HepG2 (cell line): ENCODE results near the gene KCNMB2. TPM values are rescaled to one million over a fixed set of nuclear protein-coding genes. Genes with fewer than 3 reads are reported as not detected.

Experiments used
- ATAC-seq: fragments of 200-7000 bp; cut with Tn5 transposase; 3 replicates; pipeline ENCODE4 v1.9.1; 2020; ENCODE audit warnings: mild to moderate bottlenecking, moderate library complexity
- BruUV-seq: library from RNA; stranded (reverse); fragments of 400-500 nt; replicated peaks from 2 replicates; lab custom pipeline; 2021; lab: Mats Ljungman, UMichigan
- CTCF ChIA-PET: fragments of 300-600 bp; formaldehyde crosslinking; extraction: SDS; loops from one replicate; lab custom pipeline; 2021; ENCODE audit warnings: low total read pairs, inconsistent platforms, low intra/inter-chr PET ratio; lab: Yijun Ruan, JAX
- POLR2A ChIA-PET: fragments of 350-600 bp; sonication (Branson Sonifier 250); formaldehyde crosslinking; loops from one replicate; lab custom pipeline; 2020; ENCODE audit warnings: antibody characterized with exemption, inconsistent platforms; lab: Yijun Ruan, JAX
- DNase-seq: peaks from one replicate; pipeline ENCODE4 v3.0.0-alpha.2; 2015; ENCODE audit warnings: low spot score
- FAIRE-seq: peaks from 3 replicates; lab custom pipeline; 2011; peaks lifted over from hg19 to GRCh38; lab: Jason Lieb, UNC
- H2AFZ ChIP-seq: one replicate; pipeline ENCODE4 v1.6.1; 2011; ENCODE audit warnings: low read length, inconsistent platforms
- H3K27ac ChIP-seq: fragments of 300-600 bp; 3 replicates; pipeline ENCODE4 v1.8.0; 2011; ENCODE audit warnings: mixed run types, mild to moderate bottlenecking, mixed read lengths, low read length, inconsistent platforms; ENCODE audit not compliant: insufficient read depth; ENCODE audit errors: extremely low read length
- H3K27me3 ChIP-seq, 2 experiments: fragments of 200-600 bp in 1 of 2; 2 replicates in 1 of 2; 3 replicates in 1 of 2; pipeline versions ENCODE4 v1.6.0 to v1.8.0; 2011; ENCODE audit warnings: low read length in 2 of 2, mild to moderate bottlenecking in 2 of 2, moderate library complexity in 2 of 2, inconsistent platforms in 1 of 2; ENCODE audit not compliant: insufficient read depth in 2 of 2, control insufficient read depth in 1 of 2
- H3K36me3 ChIP-seq, 2 experiments: fragments of 200-600 bp in 1 of 2; replicated peaks in 1 of 2; 2 replicates in 1 of 2; 3 replicates in 1 of 2; pipeline versions ENCODE4 v1.5.1 to v1.8.0; 2011; ENCODE audit warnings: low read length in 2 of 2, inconsistent platforms in 1 of 2; ENCODE audit not compliant: insufficient read depth in 2 of 2, control insufficient read depth in 1 of 2
- H3K4me1 ChIP-seq: 2 replicates; pipeline ENCODE4 v1.5.1; 2012; ENCODE audit warnings: low read length, inconsistent platforms; ENCODE audit not compliant: insufficient read depth
- H3K4me2 ChIP-seq: 2 replicates; pipeline ENCODE4 v1.6.0; 2011; ENCODE audit warnings: low read depth, low read length, inconsistent platforms
- H3K4me3 ChIP-seq, 3 experiments: fragments of 200-600 bp in 1 of 3; sonication (generic), shearing (Covaris generic) in 1 of 3; replicated peaks in 1 of 3; 2 replicates each; pipeline ENCODE4 v1.5.1; 2011 to 2016; ENCODE audit warnings: low read length in 3 of 3, inconsistent platforms in 2 of 3, low read depth in 2 of 3, mild to moderate bottlenecking in 2 of 3, control low read depth in 1 of 3, mixed read lengths in 1 of 3; ENCODE audit not compliant: insufficient read depth in 1 of 3
- H3K79me2 ChIP-seq: one replicate; pipeline ENCODE4 v1.6.1; 2011; ENCODE audit warnings: low read length, inconsistent platforms; ENCODE audit not compliant: insufficient read depth
- H3K9ac ChIP-seq: 2 replicates; pipeline ENCODE4 v1.6.0; 2011; ENCODE audit warnings: mild to moderate bottlenecking, low read depth, low read length, inconsistent platforms; ENCODE audit not compliant: insufficient read depth
- H3K9me3 ChIP-seq: 2 replicates; pipeline ENCODE4 v1.5.1; 2012; ENCODE audit warnings: mild to moderate bottlenecking, low read length
- H4K20me1 ChIP-seq: 2 replicates; pipeline ENCODE4 v1.6.0; 2011; ENCODE audit warnings: inconsistent platforms, mild to moderate bottlenecking, low read length, moderate library complexity; ENCODE audit not compliant: insufficient read depth
- AHR ChIP-seq: IDR thresholded peaks from 2 replicates; pipeline ENCODE4 v1.6.1; 2018; ENCODE audit warnings: missing genetic modification reagents, missing compliant biosample characterization
- CBX5 ChIP-seq: sonication (generic); formaldehyde crosslinking; IDR thresholded peaks from 2 replicates; pipeline ENCODE4 v1.4.0; 2020; ENCODE audit warnings: missing genetic modification reagents, borderline replicate concordance
- HNF1A ChIP-seq, 2 experiments: sonication (generic) in 1 of 2; formaldehyde crosslinking in 1 of 2; IDR thresholded peaks; 2 replicates each; pipeline versions ENCODE4 v1.4.0 to v1.6.1; 2016 to 2020; ENCODE audit warnings: borderline replicate concordance in 1 of 2, low read depth in 1 of 2, mild to moderate bottlenecking in 1 of 2, missing genetic modification reagents in 1 of 2
- MTF2 ChIP-seq: sonication (generic); formaldehyde crosslinking; IDR thresholded peaks from 2 replicates; pipeline ENCODE4 v1.5.0; 2020; ENCODE audit warnings: missing genetic modification reagents, borderline replicate concordance
- WGBS: methylation state at CpG from one replicate; pipeline ENCODE4 v1.1.6; 2017; ENCODE audit warnings: low lambda C conversion rate; 5-methylcytosine and 5-hydroxymethylcytosine counted together
- in situ Hi-C: cut with HindIII; loops from 2 replicates; pipeline ENCODE4 v1.10.0; 2017; ENCODE audit warnings: low pct_unique_long_range_greater_than_20kb; ENCODE audit not compliant: extremely low pct_ligation_motif_present
- intact Hi-C: fragments of 100-400 bp; cut with micrococcal nuclease; formaldehyde crosslinking; loops from one replicate; pipeline ENCODE4 v1.10.0; 2022; ENCODE audit not compliant: unreplicated experiment
- polyA plus RNA-seq, 8 experiments: library from polyadenylated mRNA; depleted of rRNA in 3 of 8; stranded (reverse) in 7 of 8; unstranded in 1 of 8; fragments of >200 nt; fragmentation: Illumina TruSeq in 4 of 8; extraction: Trizol in 4 of 8; gene quantifications; 2 replicates each; pipeline versions ENCODE4 v1.2.1 to v1.2.3, GENCODE V29; 2011 to 2016; ENCODE audit warnings: low read depth in 4 of 8, missing spikeins in 1 of 8, mixed read lengths in 1 of 8; ENCODE audit not compliant: insufficient read depth in 1 of 8
- total RNA-seq, 5 experiments: library from RNA; depleted of rRNA; stranded (reverse); fragments of >200 nt; fragmentation: Illumina TruSeq; extraction: Trizol; gene quantifications; 2 replicates each; pipeline ENCODE4 v1.2.3, GENCODE V29; 2016; ENCODE audit warnings: low read depth in 1 of 5

The KCNMB2 gene
- total and polyA plus RNA-seq, 2 of the 13 experiments (the other 11 are each of a cell fraction or from before 2014, with no cell fraction given), result not detected

- Histone ChIP-seq H3K4me2 (no peak overlapping the region), H3K4me1 (no peaks in the 10 kb centered on the region), H3K79me2 (no peaks in the 10 kb centered on the region), H3K9ac (no peak overlapping the region), H4K20me1 (no peaks in the 10 kb centered on the region), H3K4me3 (no peak overlapping the region), H3K27ac (no peak overlapping the region), H2AFZ (no peak overlapping the region), H3K9me3 (no peaks in the 10 kb centered on the region; the same call in 1 of the 2 replicates), H3K27me3 (no peaks in the 10 kb centered on the region; a peak in 1 of 5 replicates), H3K36me3 (no peaks in the 10 kb centered on the region)
- DNase-seq, result no peak
- no TSS peak for BruUV-seq
- 6% methylated on average over 3 of the region's 3 CpGs for WGBS
- FAIRE-seq, result no peak
- no peak for TF ChIP-seq CBX5 (CRISPR knock-in tag)
- no peak for TF ChIP-seq HNF1A (IDR thresholded peaks at IDR 0.05; ENCODE audit: low read depth)
- TF ChIP-seq HNF1A (CRISPR knock-in tag; IDR thresholded peaks at IDR 0.05; ENCODE audit: borderline replicate concordance), result no peak
- TF ChIP-seq MTF2 (CRISPR knock-in tag), result no peak
- TF ChIP-seq AHR (CRISPR knock-in tag), result no peak
- ChIA-PET POLR2A (no interaction called here), CTCF (no interaction called here)
- intact Hi-C loops (no loop called here), in situ Hi-C loops (no loop called here)
- no peak for ATAC-seq
Observed at GRCh38 chr3:178748874-178749273, 212.6 kb downstream of the KCNMB2 start.
